Stimulated activated CD8-positive, alpha-beta memory T cell treated with anti-CD3 and anti-CD28 coated beads, Interleukin-7, amount 100 ng/mL, for 24 hours (primary cell): ENCODE results near the gene EME2.
A peak's percentile ranks its signal among the peaks of the same experiment; 100 is the strongest.

Experiments used
- DNase-seq: peaks from one replicate; pipeline ENCODE4 v3.0.0-alpha.2; 2020; ENCODE audit warnings: low read depth

Gene EME2

GRCh38 chr16:1767116-1767994 is 5.3 kb upstream of the EME2 start:
- no peak for DNase-seq

- no peak for DNase-seq
Measured at GRCh38 chr16:1768061-1768766, 4.4 kb upstream of the EME2 start.

GRCh38 chr16:1768767-1769401 is 3.7 kb upstream of the EME2 start:
- no peak for DNase-seq

- no peak for DNase-seq
Measured at GRCh38 chr16:1769402-1770300, 3.0 kb upstream of the EME2 start.

GRCh38 chr16:1770328-1771187 is 2.1 kb upstream of the EME2 start:
- no peak for DNase-seq

DNA sequence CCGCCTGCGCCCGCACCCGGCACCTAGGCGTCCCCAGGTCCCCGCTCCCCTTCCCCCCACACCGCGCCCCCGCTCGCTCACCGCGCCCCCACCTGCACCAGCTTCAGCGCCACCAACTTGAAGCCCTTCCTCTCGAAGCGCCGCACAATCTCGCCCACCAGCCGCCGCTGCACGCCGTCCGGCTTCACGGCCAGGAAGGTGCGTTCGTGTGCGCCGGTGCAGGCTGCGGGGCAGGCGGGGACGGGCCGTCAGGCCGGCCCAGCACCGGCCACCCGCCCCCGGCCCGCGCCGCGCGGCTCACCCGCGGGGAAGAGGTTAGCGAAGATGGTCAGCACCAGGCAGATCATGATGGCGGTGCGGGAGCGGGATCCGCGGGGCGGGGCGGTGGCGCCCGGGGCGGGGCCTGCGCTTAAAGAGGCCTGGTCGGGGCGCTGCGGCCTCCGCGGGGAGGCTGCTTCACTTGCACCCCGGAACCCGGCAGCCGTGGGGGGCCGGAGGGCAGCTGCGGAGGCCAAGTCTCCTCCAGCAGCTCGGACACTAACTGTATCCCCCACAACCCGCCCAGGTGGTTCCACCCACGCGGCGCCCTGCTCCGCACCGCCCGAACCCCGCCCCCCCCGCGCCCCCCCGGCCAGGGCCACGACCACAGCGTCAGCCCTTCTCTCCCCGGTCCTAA is 1.3 kb upstream of the EME2 start, which contains the start of gene NME3:
TSS of gene NME3 (minus strand) at position 356 of the 676 bp plus-strand sequence. CDS start at position 347, 9 bp downstream.
- peak; percentile 61 for DNase-seq

- DNase-seq = no peak
Measured at GRCh38 chr16:1771864-1772361, 697 bp upstream of the EME2 start.

GRCh38 chr16:1772908-1773702 is 495 bp downstream of the EME2 start, which contains the start of gene MRPS34:
Gene MRPS34, minus strand, starts transcription at chr16:1773134. Its CDS starts 15 bp downstream, at chr16:1773119.
- peak; percentile 55 for DNase-seq

GRCh38 chr16:1773703-1774447 is 1.3 kb downstream of the EME2 start:
- no peak for DNase-seq

GRCh38 chr16:1774448-1774780 is 1.8 kb downstream of the EME2 start:
- no peak for DNase-seq

DNA sequence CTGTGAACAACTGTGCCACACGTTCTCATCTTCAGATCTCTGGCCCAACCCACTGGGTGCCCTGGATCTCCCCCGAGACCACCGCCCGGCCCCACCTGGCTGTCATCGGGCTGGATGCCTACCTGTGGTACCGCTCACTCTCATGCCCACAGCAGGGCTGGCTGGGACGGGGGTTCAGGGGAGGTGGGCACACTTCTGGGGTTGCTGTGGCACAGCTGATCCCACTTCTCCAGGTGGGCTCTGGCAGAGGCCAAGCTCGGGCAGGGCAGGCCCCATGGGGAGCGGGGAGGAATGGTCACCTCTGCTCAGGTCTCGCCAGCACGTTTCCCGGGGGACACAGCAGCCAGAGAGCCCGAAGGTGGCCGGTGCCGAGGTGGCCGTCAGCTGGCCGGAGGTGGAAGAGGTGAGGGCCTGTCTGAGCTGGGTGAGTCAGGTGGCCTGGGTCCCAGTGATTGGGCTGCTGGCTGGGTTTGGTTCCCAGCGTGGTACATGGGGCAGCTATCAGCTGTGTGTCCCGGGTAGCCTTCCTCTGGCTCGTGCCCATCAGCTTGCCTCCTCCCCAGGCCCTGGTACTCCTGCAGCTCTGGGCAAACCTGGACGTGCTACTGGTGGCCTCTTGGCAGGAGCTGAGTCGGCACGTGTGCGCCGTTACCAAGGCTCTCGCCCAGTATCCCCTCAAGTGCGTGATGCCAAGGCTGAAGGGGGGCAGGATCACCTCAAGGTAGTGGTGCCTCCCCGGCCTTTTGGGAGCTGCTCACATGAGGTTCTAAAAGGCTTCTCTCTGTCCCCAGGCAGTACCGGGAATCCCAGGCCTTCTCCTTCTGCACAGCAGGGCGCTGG is 2.6 kb downstream of the EME2 start:
- no peak for DNase-seq

- no peak for DNase-seq
Measured at GRCh38 chr16:1775846-1776671, 3.4 kb downstream of the EME2 start.

DNA sequence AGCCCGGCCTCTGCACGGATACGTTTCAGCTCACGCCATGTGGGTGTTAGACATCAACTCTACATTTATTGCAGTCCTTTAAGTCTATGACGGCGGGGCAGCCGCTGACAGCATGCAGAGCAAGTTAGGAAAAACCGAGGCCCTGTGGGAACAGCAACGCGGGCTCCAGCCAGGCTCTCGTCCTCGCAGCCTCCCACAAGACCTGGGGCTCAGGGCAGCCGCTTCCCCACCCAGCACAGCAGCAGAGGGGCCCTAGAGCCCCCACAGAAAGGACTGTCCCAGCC is 4.0 kb downstream of the EME2 start:
- no peak for DNase-seq

GRCh38 chr16:1776991-1777374 is 4.4 kb downstream of the EME2 start:
- no peak for DNase-seq

DNA sequence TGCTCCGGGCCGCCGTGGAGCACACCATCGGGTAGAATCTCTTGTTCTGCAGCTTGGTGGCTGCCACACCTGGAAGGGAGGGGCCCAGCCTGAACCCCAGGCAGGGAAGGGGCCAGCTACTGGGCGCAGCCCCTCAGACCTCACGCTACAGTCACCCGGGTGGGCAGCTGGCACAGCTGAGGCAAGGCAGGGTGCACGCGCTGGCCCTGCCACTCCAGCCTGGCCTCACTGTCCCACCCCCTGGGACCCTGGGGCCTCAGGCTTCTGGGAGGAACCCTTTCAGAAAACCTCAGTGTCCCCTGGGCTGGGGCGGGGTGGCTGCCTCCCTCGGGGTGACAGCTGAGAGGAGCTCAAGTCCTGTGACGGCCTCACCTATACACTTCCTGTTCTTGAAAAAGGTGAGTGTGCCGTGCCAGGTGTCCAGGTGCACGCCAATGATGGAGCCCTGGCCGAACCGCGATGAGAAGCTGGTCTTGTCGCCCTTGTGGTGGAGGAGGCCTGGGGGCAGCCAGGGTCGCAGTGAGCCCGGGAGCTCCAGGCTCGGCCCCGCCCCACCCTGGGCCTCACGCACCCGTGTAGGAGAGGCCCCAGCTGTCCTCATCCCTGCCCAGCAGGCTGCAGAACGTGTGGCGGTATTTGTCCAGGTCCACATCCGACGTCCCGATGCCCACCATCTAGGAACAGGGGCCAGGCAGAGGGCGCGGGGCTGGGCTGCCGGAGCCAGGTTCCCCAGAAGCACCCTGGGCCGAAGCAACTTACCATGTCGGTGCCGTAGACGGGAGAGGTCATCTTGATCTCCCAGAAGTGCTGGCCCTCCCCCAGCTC is 5.0 kb downstream of the EME2 start:
- no peak for DNase-seq
